Measurements from ENCODE around the gene PAIP2B.

DNA sequence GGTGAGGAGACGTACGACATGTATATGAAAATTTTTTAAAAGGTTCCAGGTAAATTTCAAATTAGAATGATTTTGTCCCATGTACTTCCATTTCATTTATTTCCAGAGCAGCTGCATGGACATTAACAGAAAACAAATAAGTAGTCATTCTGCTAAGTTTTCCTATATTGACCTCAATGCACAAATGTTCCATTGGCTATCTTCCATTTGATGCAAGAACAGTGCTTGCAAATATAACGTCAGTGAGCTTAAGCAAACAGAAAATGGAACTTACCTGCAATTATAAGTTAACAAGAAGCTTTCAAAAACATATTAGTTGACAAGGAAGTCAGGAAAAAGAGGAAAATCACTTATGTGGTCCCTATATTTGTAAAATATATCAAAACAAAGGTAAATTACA, 16.6 kb downstream of the PAIP2B start:
- TF ChIP-seq CTCF (IDR thresholded peaks at IDR 0.05) (no peak), POLR2AphosphoS5 (IDR thresholded peaks at IDR 0.05) (no peak)
